Stomach (tissue), 4 donors: Measurements from ENCODE around the gene DSC3.

Experiments used
- EP300 ChIP-seq: sonication (generic); formaldehyde crosslinking; IDR thresholded peaks from one replicate; pipeline ENCODE4 v1.6.1; 2017; ENCODE audit warnings: antibody characterized with exemption
- POLR2AphosphoS5 ChIP-seq, 3 donors: sonication (generic); formaldehyde crosslinking; IDR thresholded peaks; one replicate each; pipeline ENCODE4 v1.6.1; 2016; ENCODE audit warnings: antibody characterized with exemption in 3 of 3
- TF ChIP-seq, protein P1 (sequence below), 7 experiments: fragments of 450-650 bp in 4 of 7; fragments of 200-600 bp in 3 of 7; sonication (generic) in 3 of 7; IDR thresholded peaks; one replicate each; pipeline ENCODE4 v1.5.1; 2016 to 2019; ENCODE audit warnings: antibody characterized with exemption in 7 of 7, control low read depth in 2 of 7, mild to moderate bottlenecking in 1 of 7

DNA sequence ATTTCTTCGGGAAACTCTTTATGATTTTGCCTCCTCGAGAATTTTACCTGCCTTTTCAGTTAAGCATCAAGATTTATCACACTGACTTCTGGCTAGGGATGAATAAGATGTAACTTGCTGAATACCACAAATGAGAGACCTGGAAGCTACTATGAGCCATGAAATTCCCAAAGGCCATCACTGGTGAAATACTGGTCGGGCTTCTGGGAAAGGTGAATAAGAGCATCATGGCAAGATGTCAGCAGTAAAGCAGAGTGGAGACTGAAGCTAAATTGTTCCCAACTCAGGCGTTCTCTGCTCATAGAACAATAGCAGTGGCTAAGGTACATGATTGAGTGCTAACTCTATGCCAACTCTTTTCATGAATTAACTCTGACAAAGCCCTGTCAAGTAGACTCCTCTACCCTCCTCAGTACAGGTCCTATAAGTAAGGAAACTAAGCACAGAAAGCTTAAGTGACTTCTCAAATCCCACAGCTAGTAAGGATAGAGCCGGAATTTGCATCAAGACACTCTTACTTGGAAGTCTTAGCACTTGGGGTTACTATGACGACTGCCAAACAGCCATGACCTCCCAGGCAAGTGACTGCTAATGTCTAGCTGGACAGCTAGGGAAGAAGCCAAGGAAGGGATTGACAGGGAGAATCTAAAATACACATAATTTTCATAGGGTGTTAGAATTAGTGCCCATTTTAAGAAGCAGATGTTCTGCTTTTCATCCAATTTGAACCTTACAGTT lies 22.7 kb upstream of the DSC3 start:
- TF ChIP-seq EP300 = no peak
- TF ChIP-seq, protein P1, sequence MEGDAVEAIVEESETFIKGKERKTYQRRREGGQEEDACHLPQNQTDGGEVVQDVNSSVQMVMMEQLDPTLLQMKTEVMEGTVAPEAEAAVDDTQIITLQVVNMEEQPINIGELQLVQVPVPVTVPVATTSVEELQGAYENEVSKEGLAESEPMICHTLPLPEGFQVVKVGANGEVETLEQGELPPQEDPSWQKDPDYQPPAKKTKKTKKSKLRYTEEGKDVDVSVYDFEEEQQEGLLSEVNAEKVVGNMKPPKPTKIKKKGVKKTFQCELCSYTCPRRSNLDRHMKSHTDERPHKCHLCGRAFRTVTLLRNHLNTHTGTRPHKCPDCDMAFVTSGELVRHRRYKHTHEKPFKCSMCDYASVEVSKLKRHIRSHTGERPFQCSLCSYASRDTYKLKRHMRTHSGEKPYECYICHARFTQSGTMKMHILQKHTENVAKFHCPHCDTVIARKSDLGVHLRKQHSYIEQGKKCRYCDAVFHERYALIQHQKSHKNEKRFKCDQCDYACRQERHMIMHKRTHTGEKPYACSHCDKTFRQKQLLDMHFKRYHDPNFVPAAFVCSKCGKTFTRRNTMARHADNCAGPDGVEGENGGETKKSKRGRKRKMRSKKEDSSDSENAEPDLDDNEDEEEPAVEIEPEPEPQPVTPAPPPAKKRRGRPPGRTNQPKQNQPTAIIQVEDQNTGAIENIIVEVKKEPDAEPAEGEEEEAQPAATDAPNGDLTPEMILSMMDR (IDR thresholded peaks at IDR 0.05) = no peak
- no peak for TF ChIP-seq POLR2AphosphoS5 (IDR thresholded peaks at IDR 0.05)
